GM19035 (cell line): ENCODE data around the gene PAX7.
"Not testable (repeated sequence)": the region's sequence is repeated elsewhere in the genome, so short reads cannot be mapped to it uniquely, and the experiment has no call there.

Experiments
- ATAC-seq: cut with Tn5 transposase; IDR thresholded peaks from one replicate; pipeline ENCODE4 v1.9.1; 2021; ENCODE audit not compliant: unreplicated experiment

Gene PAX7

GRCh38 chr1:18748435-18748834 lies 117.8 kb downstream of the PAX7 start:
- ATAC-seq, result no peak

DNA sequence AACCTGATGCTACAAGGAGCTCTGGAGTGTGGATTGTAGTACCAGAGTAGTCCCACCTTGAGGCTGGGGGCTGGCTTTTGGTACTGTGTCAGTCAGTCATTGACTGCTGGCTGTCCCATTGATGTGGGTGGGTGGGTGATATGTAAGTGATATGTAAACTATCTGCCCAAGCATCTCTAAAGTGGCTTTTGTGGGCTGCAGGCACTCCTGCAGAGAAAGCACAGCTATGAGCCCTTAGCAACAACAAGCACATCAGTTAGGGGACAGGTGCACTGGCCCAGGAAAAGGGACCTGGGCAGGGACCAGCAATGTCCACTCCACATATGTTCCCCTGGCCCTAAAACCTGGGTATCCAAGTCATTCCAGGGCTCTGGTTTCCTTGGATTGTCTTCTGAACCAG lies 118.9 kb downstream of the PAX7 start:
- no peak for ATAC-seq

GRCh38 chr1:18750600-18750999 lies 120.0 kb downstream of the PAX7 start:
- ATAC-seq, result no peak

DNA sequence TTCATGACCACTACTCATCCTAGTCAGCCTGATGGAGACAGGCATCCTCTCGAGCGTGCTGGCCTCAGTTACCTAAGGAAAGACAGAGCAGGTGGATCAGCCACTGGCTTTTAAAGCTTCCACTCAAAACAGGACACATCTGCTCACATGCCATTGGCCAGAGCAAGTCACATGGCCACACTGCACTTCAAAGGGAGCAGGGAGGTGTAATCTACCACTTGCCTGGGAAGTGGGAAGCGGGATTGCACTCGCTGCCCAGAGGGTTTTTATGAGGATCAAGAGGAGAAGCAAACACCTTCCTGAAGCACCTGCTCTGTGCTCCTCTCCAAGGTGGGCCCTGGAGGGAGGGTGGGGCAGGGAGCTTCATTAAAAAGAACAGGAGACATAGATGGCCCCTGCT lies 120.8 kb downstream of the PAX7 start:
- ATAC-seq, result no peak

DNA sequence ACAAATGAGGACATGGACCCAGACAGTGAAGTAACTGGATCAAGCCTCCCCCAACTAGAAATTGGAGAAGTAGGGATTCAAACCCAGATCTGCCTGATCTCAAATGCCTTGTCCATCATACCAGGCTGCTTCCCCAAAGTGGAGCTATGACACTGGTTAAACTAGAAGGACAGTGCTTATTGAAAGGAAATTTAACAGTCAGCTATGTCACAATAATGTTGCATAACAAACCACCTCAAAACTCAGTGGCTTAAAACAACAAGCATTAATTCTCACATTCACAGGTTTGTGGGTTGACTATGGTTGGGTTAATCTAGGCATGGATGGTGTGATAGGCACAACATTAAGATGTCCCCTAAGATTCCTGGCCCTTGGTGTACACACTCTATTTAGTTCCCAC lies 121.8 kb downstream of the PAX7 start:
- no peak for ATAC-seq

DNA sequence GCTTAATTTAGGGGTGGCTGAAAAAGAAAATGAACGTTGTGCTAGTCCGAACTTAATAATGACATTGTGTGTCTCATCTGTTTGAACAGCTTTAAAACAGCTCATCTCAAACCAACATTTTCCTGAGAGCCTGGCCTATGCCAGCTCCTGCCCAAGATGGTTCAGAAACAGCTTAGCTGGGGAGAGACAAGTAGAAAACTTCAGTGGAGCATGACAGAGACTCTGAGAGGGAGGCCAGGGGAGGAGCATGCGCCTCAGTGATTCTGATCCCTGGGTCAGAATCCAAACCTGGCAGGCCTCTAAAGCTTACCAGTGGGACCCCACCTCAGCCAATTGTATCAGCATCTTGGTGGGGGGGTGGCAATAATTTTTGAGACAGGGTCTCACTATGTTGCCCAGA lies 129.5 kb downstream of the PAX7 start:
- no peak for ATAC-seq

DNA sequence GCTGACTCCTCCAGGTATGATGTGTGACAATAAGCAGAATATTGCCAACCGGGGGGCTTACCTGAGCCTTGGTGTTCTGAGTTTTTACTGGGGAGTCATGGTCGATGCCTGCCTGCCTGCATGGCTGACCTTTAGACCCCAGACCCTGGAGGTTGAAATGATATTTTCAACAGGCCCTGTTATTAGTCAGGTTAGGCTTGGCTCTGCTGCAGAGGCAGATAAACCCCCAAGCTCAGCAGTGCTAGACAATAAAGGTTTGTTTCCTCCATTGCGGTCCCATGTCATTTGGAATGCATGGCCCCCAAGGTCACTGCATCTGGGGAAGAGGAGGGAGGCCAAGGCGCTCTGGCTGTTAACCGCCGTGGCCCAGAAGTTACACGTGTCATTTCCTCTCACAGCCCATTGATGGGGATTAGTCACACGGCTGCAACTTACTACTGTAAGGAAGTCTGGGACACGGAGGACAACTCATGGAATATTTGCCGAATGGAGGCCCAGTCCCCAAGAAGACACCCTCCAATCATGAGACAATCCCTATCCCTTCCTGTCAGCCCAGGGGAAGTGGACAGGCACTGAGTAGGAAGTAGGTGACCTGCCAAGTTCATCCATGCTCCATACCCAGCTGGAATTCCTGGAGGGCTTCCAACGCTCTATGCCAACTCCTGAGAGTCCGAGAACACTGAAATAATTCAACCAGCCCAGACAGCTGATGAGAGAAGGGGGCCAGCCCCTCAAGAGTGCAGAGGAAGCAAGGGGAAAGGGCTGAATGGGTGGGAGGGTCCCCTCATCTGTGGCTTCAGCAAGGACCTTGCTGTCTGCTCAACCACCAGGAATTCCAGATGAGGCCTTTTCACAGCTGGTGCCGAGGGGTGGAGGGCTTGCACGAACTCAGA lies 131.5 kb downstream of the PAX7 start:
- ATAC-seq, result no peak

DNA sequence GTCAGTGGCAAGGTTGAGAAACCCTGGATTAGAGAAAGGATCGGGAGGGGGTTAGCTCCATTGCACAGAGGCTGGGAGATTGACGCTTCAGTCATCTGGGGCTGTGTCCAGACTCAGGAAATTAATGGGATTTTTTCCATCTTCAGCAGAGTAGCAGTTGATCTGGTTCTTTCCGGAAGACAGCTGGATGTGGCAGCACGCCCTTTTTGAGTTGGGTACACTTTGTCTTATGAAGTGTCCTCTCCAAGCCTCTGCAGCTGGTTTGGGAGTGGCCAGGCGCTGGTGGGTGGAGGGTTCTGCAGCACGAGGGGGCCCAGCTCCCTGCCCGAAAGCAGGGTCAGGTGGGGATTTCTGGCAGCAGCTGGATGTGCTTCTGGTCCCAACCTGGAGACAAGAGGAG lies 133.7 kb downstream of the PAX7 start:
- ATAC-seq, result no peak

DNA sequence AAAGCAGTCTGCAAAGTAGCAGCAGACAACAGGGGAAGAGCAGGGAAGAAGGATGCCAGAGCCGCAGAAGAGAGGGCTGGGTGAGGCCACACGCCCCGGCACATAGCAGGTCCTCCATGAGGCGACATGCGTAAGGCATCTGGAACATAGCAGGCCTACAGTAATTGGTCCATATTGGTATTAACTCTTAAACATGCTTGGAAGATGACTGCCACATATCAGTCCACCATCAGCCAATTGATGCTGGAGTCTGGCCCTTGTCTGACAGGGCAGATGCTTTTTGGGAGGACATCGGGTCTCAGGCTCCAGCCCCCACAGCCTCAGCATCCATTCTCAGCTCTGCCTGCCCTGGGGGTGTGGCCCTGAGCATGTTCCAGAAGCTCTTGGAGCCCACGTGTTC lies 135.1 kb downstream of the PAX7 start:
- no peak for ATAC-seq

- no peak for ATAC-seq
These were observed 135.7 kb downstream of the PAX7 start for GRCh38 chr1:18766328-18766727.

DNA sequence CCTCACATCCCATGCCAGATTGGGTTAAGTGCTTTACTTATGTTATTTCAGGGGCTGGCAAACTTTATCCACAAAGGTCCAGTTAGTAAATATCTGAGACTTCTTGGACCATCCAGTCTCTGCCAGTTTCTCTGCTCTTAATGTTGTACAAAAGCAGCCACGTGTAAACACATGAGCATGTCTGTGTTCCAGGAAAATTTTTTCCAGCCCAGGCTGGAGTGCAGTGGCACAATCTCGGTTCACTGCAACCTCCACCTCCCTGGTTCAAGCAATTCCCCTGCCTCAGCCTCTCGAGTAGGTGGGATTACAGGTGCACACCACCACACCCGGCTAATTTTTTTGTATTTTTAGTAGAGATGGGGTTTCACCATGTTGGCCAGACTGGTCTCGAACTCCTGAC lies 136.9 kb downstream of the PAX7 start:
- ATAC-seq, result not testable (repeated sequence)

- ATAC-seq, result no peak
These were observed 137.4 kb downstream of the PAX7 start for GRCh38 chr1:18768086-18768485.

- no peak for ATAC-seq
These were observed 138.5 kb downstream of the PAX7 start for GRCh38 chr1:18769140-18769539.

GRCh38 chr1:18770799-18771198 lies 140.2 kb downstream of the PAX7 start:
- ATAC-seq, result no peak

- no peak for ATAC-seq
These were observed 143.1 kb downstream of the PAX7 start for GRCh38 chr1:18773753-18774152.

DNA sequence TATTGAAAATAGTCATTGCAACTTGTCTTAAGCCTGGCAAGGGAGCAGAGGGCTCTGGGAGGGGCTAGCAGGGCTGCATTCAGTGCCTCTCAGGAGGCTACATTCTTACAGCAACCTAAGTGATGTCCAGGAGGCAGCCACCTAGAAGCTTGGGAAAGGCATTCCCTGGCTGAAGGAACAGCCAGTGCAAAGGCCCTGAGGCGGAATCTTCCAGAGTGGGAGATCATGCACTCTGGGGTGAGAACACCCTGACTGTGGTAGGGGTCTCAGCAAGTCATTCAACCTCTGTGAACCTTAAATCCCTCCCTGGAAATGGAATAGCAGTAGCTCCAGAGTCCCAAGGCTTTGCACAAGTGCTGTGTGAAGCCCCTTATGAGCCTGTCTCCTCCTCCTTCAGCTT lies 144.7 kb downstream of the PAX7 start:
- ATAC-seq, result no peak

DNA sequence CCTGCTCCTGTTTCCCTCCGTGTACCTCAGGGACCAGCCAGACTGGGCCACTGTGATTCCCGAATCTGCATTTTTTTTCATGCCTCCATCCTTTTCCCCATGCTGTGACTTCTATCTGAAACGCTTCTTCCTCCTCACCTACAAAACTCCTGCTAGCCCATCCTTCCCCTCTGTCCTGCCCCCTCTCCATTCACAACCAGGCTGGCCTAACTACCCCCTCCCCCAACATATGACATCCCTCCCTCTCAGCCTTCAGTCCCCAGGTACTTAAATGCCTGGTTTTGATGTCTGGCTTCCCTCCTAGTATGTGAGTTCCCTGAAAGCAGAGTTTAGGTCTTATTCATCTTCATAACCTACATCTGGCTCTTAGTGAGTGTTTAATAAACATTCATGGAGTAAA lies 146.1 kb downstream of the PAX7 start:
- ATAC-seq, result no peak

GRCh38 chr1:18778437-18778836 lies 147.8 kb downstream of the PAX7 start:
- ATAC-seq, result no peak

DNA sequence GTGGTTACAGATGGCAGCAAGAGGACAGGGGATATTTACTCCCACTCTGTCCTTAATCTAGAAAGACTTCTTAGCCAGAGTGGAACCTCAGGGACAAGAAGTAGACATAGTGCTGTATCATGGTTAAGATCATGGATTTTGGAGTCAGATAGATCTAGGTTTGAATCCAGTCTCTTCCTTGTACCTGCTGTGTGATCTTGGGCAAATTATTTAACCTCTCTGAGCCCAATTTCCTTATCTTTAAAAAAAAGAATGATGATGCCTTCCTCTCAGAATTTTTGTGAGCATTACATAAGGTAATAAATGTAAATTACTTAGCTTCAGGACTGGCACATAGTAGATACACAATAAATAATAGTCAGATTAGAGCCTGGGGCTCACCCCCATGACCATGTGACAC lies 150.4 kb downstream of the PAX7 start:
- no peak for ATAC-seq

- no peak for ATAC-seq
These were observed 153.2 kb downstream of the PAX7 start for GRCh38 chr1:18783705-18784481.

- ATAC-seq, result no peak
These were observed 153.8 kb downstream of the PAX7 start for GRCh38 chr1:18784482-18784831.

DNA sequence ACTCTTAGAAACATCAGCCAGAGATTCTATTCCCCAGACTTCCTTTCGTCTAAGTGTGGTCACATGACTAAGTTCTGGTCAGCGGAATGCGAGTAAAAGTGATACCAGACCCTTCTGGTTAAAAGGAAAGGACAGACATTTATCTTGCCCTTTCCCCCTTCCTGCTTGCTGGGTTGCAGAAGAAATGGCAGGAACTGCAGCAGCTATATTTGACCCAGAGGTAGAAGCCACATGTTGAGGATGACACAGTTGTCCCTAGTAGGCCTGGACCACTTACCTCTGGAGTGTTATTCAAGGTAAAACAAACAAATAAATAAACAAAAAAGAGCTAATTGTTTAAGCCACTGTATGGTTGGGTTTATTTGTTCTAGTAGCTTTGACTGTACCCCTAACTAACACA lies 155.5 kb downstream of the PAX7 start:
- no peak for ATAC-seq
